Mucosa of descending colon (tissue), 3 donors: ENCODE results near the gene RNF20. TPM values are rescaled to one million over a fixed set of nuclear protein-coding genes. Genes with fewer than 3 reads are reported as not detected.
"Not testable (repeated sequence)": the region's sequence is repeated elsewhere in the genome, so short reads cannot be mapped to it uniquely, and the experiment has no call there.

ENCODE experiments used
- ATAC-seq: fragments of 200-7000 bp; cut with Tn5 transposase; one replicate; pipeline ENCODE4 v1.9.1; 2020; ENCODE audit warnings: mild to moderate bottlenecking, moderate library complexity
- DNase-seq, 3 donors: peaks; one replicate each; pipeline ENCODE4 v3.0.0-alpha.2; 2020
- H3K36me3 ChIP-seq: fragments of 200-600 bp; one replicate; pipeline ENCODE4 v1.8.0; 2021; ENCODE audit warnings: low read depth, mild to moderate bottlenecking
- H3K4me1 ChIP-seq: fragments of 200-600 bp; one replicate; pipeline ENCODE4 v1.8.0; 2021; ENCODE audit warnings: low read depth, mild to moderate bottlenecking
- H3K4me3 ChIP-seq: fragments of 200-600 bp; one replicate; pipeline ENCODE4 v1.8.0; 2021; ENCODE audit warnings: mild to moderate bottlenecking
- H3K9me3 ChIP-seq: fragments of 200-600 bp; one replicate; pipeline ENCODE4 v1.8.0; 2021; ENCODE audit warnings: mild to moderate bottlenecking
- intact Hi-C, 2 donors: fragments of 100-400 bp; cut with DNase I in 1 of 2; cut with micrococcal nuclease in 1 of 2; formaldehyde crosslinking; loops; one replicate each; pipeline versions ENCODE4 v1.11.0 to v1.11.1; 2022; cut with DNase I, micrococcal nuclease
- total RNA-seq, 3 donors: library from RNA; stranded (reverse); fragmentation: NEBNext Ultra II Directional in 2 of 3; extraction: Animal tissue kit (Norgen Biotek cat#: 25700) in 2 of 3; gene quantifications; one replicate each; pipeline versions ENCODE4 v1.2.1 to v1.2.4, GENCODE V29; 2021 to 2023
- TF ChIP-seq, protein P1 (sequence below): fragments of 200-600 bp; IDR thresholded peaks from one replicate; pipeline ENCODE4 v1.8.0; 2022; ENCODE audit warnings: antibody characterized with exemption, mild to moderate bottlenecking
- donor health status: DM: no; HTN: no; CAD: no; lungs with moderate emphysema.
- donor health status: DM: no; HTN: no; CAD: no.
- donor health status: DM: no; HTN: yes; CAD: no.

RNF20 gene
- total RNA-seq, 3 donors from 2014 or later, result 37.8 to 58.9 (median 41.7) TPM

GRCh38 chr9:101536938-101537337 lies 3.3 kb downstream of the RNF20 start:
- TF ChIP-seq, protein P1, sequence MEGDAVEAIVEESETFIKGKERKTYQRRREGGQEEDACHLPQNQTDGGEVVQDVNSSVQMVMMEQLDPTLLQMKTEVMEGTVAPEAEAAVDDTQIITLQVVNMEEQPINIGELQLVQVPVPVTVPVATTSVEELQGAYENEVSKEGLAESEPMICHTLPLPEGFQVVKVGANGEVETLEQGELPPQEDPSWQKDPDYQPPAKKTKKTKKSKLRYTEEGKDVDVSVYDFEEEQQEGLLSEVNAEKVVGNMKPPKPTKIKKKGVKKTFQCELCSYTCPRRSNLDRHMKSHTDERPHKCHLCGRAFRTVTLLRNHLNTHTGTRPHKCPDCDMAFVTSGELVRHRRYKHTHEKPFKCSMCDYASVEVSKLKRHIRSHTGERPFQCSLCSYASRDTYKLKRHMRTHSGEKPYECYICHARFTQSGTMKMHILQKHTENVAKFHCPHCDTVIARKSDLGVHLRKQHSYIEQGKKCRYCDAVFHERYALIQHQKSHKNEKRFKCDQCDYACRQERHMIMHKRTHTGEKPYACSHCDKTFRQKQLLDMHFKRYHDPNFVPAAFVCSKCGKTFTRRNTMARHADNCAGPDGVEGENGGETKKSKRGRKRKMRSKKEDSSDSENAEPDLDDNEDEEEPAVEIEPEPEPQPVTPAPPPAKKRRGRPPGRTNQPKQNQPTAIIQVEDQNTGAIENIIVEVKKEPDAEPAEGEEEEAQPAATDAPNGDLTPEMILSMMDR, result no peak
- intact Hi-C loops, result no loop called here
- H3K9me3 ChIP-seq, result no peaks in the 10 kb centered on the region
- H3K4me1 ChIP-seq, result peaks cover 22% of the 10 kb centered on the region
- no peak overlapping the region for H3K4me3 ChIP-seq
- DNase-seq (peak in 1 of 3 donors; percentile 34), ATAC-seq (no peak)
- H3K36me3 ChIP-seq, result peaks cover 3% of the 10 kb centered on the region

GRCh38 chr9:101540069-101540468 lies 6.4 kb downstream of the RNF20 start:
- intact Hi-C loops, result no loop called here
- DNase-seq, result no peak
- TF ChIP-seq, protein P1, result no peak
- Histone ChIP-seq H3K4me1 (peaks cover 13% of the 10 kb centered on the region), H3K36me3 (no peaks in the 10 kb centered on the region), H3K4me3 (no peak overlapping the region), H3K9me3 (no peaks in the 10 kb centered on the region)
- no peak for ATAC-seq

- ATAC-seq (no peak), DNase-seq (no peak)
- peaks cover 8% of the 10 kb centered on the region for H3K36me3 ChIP-seq
- H3K4me3 ChIP-seq, result no peak overlapping the region
- TF ChIP-seq, protein P1, result no peak
- no peaks in the 10 kb centered on the region for H3K4me1 ChIP-seq
- intact Hi-C loops, result no loop called here
- H3K9me3 ChIP-seq, result no peaks in the 10 kb centered on the region
Measured at GRCh38 chr9:101543098-101543735, 9.6 kb downstream of the RNF20 start.

DNA sequence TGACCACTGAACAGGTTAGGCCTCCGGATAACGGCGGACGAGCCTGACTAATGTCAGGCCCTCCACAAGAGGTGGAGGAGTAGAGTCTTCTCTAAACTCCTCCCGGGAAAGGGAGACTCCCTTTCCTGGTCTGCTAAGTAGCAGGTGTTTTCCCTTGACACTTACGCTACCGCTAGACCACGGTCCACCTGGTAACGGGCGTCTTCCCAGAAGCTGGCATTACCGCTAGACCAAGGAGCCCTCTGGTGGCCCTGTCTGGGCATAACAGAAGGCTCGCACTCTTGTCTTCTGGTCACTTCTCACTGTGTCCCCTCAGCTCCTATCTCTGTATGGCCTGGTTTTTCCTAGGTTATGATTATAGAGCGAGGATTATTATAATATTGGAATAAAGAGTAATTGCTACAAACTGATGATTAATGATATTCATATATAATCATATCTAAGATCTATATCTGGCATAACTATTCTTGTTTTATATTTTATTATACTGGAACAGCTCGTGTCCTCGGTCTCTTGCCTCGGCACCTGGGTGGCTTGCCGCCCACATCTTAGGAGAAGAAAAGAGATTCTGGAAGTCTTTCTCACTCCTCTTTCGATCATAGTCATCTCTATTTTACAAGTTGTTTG lies 15.9 kb downstream of the RNF20 start:
- intact Hi-C loops, H3K4me3 ChIP-seq, ATAC-seq, H3K9me3 ChIP-seq, H3K4me1 ChIP-seq: not testable (repeated sequence)
- H3K36me3 ChIP-seq, result peaks cover 15% of the 10 kb centered on the region
- DNase-seq, result peak in 1 of 3 donors; percentile 26

GRCh38 chr9:101561740-101562139 lies 28.1 kb downstream of the RNF20 start:
- no peak for DNase-seq
- intact Hi-C loops, result no loop called here
- no peak for ATAC-seq
- no peak overlapping the region for H3K4me3 ChIP-seq
- no peaks in the 10 kb centered on the region for H3K4me1 ChIP-seq
- H3K36me3 ChIP-seq, result no peaks in the 10 kb centered on the region
- TF ChIP-seq, protein P1, result no peak
- H3K9me3 ChIP-seq, result no peaks in the 10 kb centered on the region

DNA sequence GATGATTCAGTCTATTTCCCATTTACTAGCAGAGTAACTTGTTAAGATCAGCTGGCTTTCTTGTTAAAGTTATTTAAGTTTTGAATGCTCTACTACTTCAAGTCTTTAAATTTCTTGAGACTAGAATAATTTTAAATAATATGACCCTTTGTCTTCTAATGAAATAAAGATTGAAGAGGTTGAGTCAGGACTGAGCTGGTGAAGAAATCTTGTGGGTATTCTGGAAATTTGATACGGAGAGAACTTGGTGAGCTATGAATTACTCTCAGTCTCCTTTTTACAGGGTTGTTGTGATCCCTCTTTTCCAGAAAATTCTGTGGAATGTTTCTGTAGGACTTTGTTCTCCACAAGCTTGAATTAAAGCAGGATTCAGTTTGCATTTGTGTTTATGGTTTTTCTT lies 29.3 kb downstream of the RNF20 start:
- ATAC-seq, result no peak
- Histone ChIP-seq H3K4me3 (no peak overlapping the region), H3K4me1 (no peaks in the 10 kb centered on the region), H3K36me3 (no peaks in the 10 kb centered on the region), H3K9me3 (no peaks in the 10 kb centered on the region)
- intact Hi-C loops, result no loop called here
- TF ChIP-seq, protein P1, result no peak
- DNase-seq, result no peak
